SK-N-SH treated with all-trans-retinoic acid at 6 μM for 48 hours (cell line): ENCODE results near the gene PTPRN.

ENCODE experiments used
- ATAC-seq: fragments of 200-7000 bp; cut with Tn5 transposase; 3 replicates; pipeline ENCODE4 v1.9.1; 2020; ENCODE audit warnings: mild to moderate bottlenecking, moderate library complexity
- BACH2 ChIP-seq: fragments of 250-450 bp; sonication (Bioruptor Pico); IDR thresholded peaks from 2 replicates; pipeline ENCODE4 v1.9.0; 2021; ENCODE audit warnings: mild to moderate bottlenecking, borderline replicate concordance
- CSDC2 ChIP-seq: fragments of 250-450 bp; sonication (Bioruptor Pico); IDR thresholded peaks from 2 replicates; pipeline ENCODE4 v1.5.0; 2020; ENCODE audit warnings: mild to moderate bottlenecking, moderate library complexity
- ESRRG ChIP-seq: fragments of 250-450 bp; sonication (Bioruptor Pico); IDR thresholded peaks from 2 replicates; pipeline ENCODE4 v1.6.1; 2021; ENCODE audit warnings: mild to moderate bottlenecking
- GLIS3 ChIP-seq: fragments of 250-450 bp; sonication (Bioruptor Pico); IDR thresholded peaks from 2 replicates; pipeline ENCODE4 v1.5.0; 2020; ENCODE audit warnings: mild to moderate bottlenecking, moderate library complexity
- ISL1 ChIP-seq: fragments of 250-450 bp; sonication (Bioruptor Pico); IDR thresholded peaks from 2 replicates; pipeline ENCODE4 v2.1.2; 2022; ENCODE audit warnings: mild to moderate bottlenecking, moderate library complexity
- OSR1 ChIP-seq: fragments of 250-450 bp; sonication (Bioruptor Pico); IDR thresholded peaks from 2 replicates; pipeline ENCODE4 v1.8.0; 2022; ENCODE audit warnings: moderate library complexity, mild to moderate bottlenecking, inconsistent platforms
- PPARA ChIP-seq: fragments of 250-450 bp; sonication (Bioruptor Pico); IDR thresholded peaks from 2 replicates; pipeline ENCODE4 v1.5.0; 2020; ENCODE audit warnings: mild to moderate bottlenecking, borderline replicate concordance
- RARB ChIP-seq: fragments of 250-450 bp; sonication (Bioruptor Pico); IDR thresholded peaks from 2 replicates; pipeline ENCODE4 v1.8.0; 2021; ENCODE audit warnings: mild to moderate bottlenecking, moderate library complexity
- TOX ChIP-seq: fragments of 250-450 bp; sonication (Bioruptor Pico); IDR thresholded peaks from 2 replicates; pipeline ENCODE4 v1.8.0; 2021; ENCODE audit warnings: mild to moderate bottlenecking, moderate library complexity, borderline replicate concordance
- ZC3H10 ChIP-seq: fragments of 250-450 bp; sonication (Bioruptor Pico); IDR thresholded peaks from 2 replicates; pipeline ENCODE4 v1.5.1; 2021; ENCODE audit warnings: mild to moderate bottlenecking, moderate library complexity
- ZFP3 ChIP-seq: fragments of 250-450 bp; sonication (Bioruptor Pico); IDR thresholded peaks from 2 replicates; pipeline ENCODE4 v1.5.0; 2020; ENCODE audit warnings: mild to moderate bottlenecking, moderate library complexity
- ZFP30 ChIP-seq: fragments of 450-650 bp; formaldehyde crosslinking; IDR thresholded peaks from 2 replicates; pipeline ENCODE4 v1.5.0; 2022; ENCODE audit warnings: mild to moderate bottlenecking, moderate library complexity
- ZNF565 ChIP-seq: fragments of 450-650 bp; formaldehyde crosslinking; conservative IDR thresholded peaks from 2 replicates; pipeline ENCODE4 v1.5.0; 2020; ENCODE audit warnings: low read depth, mild to moderate bottlenecking, moderate library complexity
- ZNF70 ChIP-seq: fragments of 450-650 bp; formaldehyde crosslinking; IDR thresholded peaks from 2 replicates; pipeline ENCODE4 v1.5.0; 2020; ENCODE audit warnings: mild to moderate bottlenecking, moderate library complexity
- ZNF8 ChIP-seq: fragments of 450-650 bp; formaldehyde crosslinking; IDR thresholded peaks from 2 replicates; pipeline ENCODE4 v1.5.0; 2020; ENCODE audit warnings: mild to moderate bottlenecking, moderate library complexity
- TF ChIP-seq, protein P1 (sequence below): fragments of 250-450 bp; sonication (Bioruptor Pico); IDR thresholded peaks from 2 replicates; pipeline ENCODE4 v1.5.0; 2020; ENCODE audit warnings: mild to moderate bottlenecking, moderate library complexity
- TF ChIP-seq, protein P2 (sequence below): fragments of 250-450 bp; sonication (Bioruptor Pico); IDR thresholded peaks from 2 replicates; pipeline ENCODE4 v1.8.0; 2020; ENCODE audit warnings: mild to moderate bottlenecking, moderate library complexity, borderline replicate concordance
- TF ChIP-seq, protein P3 (sequence below): fragments of 250-450 bp; sonication (Bioruptor Pico); IDR thresholded peaks from 2 replicates; pipeline ENCODE4 v1.5.1; 2021; ENCODE audit warnings: mild to moderate bottlenecking, moderate library complexity
- TF ChIP-seq, protein P4 (sequence below): fragments of 250-450 bp; sonication (Bioruptor Pico); IDR thresholded peaks from 2 replicates; pipeline ENCODE4 v1.5.1; 2020; ENCODE audit warnings: low read depth, mild to moderate bottlenecking, moderate library complexity

Gene PTPRN

DNA sequence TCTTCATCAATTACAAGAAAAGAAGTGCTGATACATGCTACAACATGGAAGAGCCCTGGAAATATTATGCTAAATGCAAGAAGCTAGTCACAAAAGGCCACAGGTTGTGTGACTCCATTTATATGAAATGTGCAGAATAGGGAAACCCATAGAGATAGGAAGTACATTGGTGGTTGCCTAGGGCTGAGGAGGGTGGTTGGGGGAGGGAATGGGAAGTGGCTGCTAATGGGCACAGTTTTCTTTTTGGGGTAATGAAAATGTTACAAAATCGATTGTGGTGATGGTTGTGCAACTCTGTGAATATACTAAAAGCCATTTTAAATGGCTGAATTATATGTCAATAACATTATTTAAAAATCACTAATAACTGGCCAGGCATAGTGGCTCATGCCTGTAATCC lies 47.6 kb upstream of the PTPRN start (continued):
- TF ChIP-seq, protein P1, sequence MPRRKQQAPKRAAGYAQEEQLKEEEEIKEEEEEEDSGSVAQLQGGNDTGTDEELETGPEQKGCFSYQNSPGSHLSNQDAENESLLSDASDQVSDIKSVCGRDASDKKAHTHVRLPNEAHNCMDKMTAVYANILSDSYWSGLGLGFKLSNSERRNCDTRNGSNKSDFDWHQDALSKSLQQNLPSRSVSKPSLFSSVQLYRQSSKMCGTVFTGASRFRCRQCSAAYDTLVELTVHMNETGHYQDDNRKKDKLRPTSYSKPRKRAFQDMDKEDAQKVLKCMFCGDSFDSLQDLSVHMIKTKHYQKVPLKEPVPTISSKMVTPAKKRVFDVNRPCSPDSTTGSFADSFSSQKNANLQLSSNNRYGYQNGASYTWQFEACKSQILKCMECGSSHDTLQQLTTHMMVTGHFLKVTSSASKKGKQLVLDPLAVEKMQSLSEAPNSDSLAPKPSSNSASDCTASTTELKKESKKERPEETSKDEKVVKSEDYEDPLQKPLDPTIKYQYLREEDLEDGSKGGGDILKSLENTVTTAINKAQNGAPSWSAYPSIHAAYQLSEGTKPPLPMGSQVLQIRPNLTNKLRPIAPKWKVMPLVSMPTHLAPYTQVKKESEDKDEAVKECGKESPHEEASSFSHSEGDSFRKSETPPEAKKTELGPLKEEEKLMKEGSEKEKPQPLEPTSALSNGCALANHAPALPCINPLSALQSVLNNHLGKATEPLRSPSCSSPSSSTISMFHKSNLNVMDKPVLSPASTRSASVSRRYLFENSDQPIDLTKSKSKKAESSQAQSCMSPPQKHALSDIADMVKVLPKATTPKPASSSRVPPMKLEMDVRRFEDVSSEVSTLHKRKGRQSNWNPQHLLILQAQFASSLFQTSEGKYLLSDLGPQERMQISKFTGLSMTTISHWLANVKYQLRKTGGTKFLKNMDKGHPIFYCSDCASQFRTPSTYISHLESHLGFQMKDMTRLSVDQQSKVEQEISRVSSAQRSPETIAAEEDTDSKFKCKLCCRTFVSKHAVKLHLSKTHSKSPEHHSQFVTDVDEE (CRISPR knock-in tag): no peak

DNA sequence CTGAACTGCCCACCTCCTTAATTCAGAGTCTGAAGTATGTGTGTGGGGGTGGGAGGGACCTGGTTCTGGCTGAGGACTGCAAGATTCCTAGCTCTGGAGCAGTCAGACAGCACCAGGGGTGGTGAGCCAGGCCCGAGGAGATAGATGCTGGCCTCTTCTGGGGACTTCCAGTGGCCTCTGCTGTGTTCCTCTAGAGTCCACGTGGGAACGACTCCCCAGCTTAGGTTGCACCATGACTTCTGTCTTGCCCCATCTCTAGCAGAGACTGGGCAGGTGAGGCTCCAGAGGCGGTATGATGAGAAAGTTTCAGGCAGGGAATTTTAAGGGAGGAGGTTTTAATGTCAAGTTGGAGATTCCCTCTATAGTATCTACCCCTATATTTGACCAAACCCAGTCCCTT lies 45.4 kb upstream of the PTPRN start:
- no peak for ATAC-seq
- no peak for TF ChIP-seq BACH2 (CRISPR knock-in tag)
- no peak for TF ChIP-seq GLIS3
- TF ChIP-seq ZNF70 (CRISPR knock-in tag): no peak
- no peak for TF ChIP-seq ZNF8
- no peak for TF ChIP-seq ZC3H10 (CRISPR knock-in tag)
- no peak for TF ChIP-seq ZFP30 (CRISPR knock-in tag)
- no peak for TF ChIP-seq ISL1 (CRISPR knock-in tag)
- TF ChIP-seq, protein P2, sequence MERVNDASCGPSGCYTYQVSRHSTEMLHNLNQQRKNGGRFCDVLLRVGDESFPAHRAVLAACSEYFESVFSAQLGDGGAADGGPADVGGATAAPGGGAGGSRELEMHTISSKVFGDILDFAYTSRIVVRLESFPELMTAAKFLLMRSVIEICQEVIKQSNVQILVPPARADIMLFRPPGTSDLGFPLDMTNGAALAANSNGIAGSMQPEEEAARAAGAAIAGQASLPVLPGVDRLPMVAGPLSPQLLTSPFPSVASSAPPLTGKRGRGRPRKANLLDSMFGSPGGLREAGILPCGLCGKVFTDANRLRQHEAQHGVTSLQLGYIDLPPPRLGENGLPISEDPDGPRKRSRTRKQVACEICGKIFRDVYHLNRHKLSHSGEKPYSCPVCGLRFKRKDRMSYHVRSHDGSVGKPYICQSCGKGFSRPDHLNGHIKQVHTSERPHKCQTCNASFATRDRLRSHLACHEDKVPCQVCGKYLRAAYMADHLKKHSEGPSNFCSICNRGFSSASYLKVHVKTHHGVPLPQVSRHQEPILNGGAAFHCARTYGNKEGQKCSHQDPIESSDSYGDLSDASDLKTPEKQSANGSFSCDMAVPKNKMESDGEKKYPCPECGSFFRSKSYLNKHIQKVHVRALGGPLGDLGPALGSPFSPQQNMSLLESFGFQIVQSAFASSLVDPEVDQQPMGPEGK (CRISPR knock-in tag): no peak
- no peak for TF ChIP-seq TOX
- TF ChIP-seq ESRRG (CRISPR knock-in tag): no peak
- no peak for TF ChIP-seq OSR1
- TF ChIP-seq, all 23 proteins: peak for 0

DNA sequence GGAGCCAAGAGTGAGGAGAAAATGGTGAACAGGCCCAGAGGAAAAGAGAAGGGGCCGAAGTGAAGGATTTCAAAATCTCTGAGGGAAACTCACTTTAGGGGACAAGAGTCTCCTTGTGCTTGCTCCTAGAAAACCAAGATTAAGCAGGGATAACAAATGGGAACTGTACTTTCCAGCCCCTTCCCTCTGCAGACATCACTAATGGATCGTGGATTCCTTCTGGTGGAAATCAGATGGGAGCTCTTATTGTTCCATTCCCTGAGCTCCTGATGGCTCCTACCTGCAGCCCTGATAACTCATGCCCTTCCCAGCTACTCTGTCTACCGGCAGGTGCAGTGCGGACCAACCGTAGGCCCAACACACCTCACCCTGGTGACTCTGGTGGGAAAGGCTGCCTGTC lies 43.9 kb upstream of the PTPRN start:
- TF ChIP-seq BACH2 (CRISPR knock-in tag) (no peak), ESRRG (CRISPR knock-in tag) (no peak), ISL1 (CRISPR knock-in tag) (no peak), ZNF8 (no peak), PPARA (CRISPR knock-in tag) (no peak), TOX (no peak), OSR1 (no peak), ZNF70 (CRISPR knock-in tag) (no peak), ZC3H10 (CRISPR knock-in tag) (no peak), ZFP30 (CRISPR knock-in tag) (no peak), RARB (CRISPR knock-in tag) (no peak), CSDC2 (no peak), ZFP3 (CRISPR knock-in tag) (no peak), ZNF565 (CRISPR knock-in tag) (no peak)
- TF ChIP-seq, protein P3, sequence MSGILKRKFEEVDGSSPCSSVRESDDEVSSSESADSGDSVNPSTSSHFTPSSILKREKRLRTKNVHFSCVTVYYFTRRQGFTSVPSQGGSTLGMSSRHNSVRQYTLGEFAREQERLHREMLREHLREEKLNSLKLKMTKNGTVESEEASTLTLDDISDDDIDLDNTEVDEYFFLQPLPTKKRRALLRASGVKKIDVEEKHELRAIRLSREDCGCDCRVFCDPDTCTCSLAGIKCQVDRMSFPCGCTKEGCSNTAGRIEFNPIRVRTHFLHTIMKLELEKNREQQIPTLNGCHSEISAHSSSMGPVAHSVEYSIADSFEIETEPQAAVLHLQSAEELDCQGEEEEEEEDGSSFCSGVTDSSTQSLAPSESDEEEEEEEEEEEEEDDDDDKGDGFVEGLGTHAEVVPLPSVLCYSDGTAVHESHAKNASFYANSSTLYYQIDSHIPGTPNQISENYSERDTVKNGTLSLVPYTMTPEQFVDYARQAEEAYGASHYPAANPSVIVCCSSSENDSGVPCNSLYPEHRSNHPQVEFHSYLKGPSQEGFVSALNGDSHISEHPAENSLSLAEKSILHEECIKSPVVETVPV (CRISPR knock-in tag): no peak
- TF ChIP-seq, protein P1 (CRISPR knock-in tag): no peak
- TF ChIP-seq, protein P4, sequence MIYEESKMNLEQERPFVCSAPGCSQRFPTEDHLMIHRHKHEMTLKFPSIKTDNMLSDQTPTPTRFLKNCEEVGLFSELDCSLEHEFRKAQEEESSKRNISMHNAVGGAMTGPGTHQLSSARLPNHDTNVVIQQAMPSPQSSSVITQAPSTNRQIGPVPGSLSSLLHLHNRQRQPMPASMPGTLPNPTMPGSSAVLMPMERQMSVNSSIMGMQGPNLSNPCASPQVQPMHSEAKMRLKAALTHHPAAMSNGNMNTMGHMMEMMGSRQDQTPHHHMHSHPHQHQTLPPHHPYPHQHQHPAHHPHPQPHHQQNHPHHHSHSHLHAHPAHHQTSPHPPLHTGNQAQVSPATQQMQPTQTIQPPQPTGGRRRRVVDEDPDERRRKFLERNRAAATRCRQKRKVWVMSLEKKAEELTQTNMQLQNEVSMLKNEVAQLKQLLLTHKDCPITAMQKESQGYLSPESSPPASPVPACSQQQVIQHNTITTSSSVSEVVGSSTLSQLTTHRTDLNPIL (CRISPR knock-in tag): no peak
- ATAC-seq: no peak
